Measurements from ENCODE around the gene UMODL1. TPM values are rescaled to one million over a fixed set of nuclear protein-coding genes. Genes with fewer than 3 reads are reported as not detected.

UMODL1 gene
- total RNA-seq, 3 donors from 2014 or later (not counting 1 experiment from before 2014, with no cell fraction given) = 0.14 to 0.28 TPM; not detected in 1

DNA sequence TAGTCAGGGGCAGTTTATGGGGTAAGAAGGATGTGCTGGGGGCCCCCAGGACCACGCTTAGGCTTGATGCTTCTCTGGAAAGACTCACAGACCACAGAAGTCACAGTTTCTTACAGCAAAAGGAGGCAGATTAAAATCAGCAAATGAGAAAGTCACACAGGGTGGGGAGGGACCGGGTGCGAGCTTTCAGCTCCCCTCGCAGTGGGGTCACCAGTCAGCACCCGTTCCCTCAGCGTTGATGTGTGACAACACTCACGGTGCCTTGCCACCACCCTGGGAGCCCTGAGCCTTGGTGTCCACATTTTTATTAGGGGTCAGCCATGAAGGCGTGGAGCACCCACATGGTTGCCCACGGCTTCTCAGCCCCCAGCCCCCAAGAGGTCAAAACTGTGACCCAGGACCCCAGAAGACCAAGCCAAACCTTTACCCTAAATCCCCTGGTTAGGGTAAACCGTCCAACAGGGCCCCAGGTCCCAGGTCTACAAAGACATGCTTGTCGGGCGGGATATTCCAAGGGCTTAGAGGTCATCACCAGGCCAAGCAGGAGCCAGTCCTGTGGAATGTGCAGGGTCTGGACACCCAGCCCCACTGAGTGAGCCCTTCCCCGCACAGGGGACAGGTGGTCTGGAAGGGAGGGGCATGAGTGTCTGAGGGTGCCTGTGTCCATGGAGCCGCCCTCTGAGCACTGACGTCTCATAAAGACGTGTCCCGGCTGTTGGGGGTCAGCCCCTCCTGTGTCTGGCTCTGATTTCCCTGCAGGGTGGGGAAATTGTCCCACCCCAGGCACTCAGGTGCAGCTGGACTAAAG, 83.3 kb downstream of the UMODL1 start:
- no peaks in the 10 kb centered on the region for H3K36me3 Mint-ChIP-seq
- no peak overlapping the region for H3K27ac ChIP-seq (ENCODE audit: low read length)
- H3K9me3 Mint-ChIP-seq = no peaks in the 10 kb centered on the region
- peaks cover 30 to 33% of the 10 kb centered on the region in 2 donors for H3K4me1 Mint-ChIP-seq
- H3K27me3 ChIP-seq (ENCODE audit: control insufficient read depth, insufficient read depth, low read length) = no peaks in the 10 kb centered on the region
- no peak overlapping the region for H3K4me3 ChIP-seq (ENCODE audit: low read length)
- peak overlapping the region; percentile 56 for H3K4me3 Mint-ChIP-seq
- 66% methylated on average over 17 of the region's 17 CpGs for whole genome bisulfite sequencing (ENCODE audit: insufficient coverage)
- TF ChIP-seq, protein P1, sequence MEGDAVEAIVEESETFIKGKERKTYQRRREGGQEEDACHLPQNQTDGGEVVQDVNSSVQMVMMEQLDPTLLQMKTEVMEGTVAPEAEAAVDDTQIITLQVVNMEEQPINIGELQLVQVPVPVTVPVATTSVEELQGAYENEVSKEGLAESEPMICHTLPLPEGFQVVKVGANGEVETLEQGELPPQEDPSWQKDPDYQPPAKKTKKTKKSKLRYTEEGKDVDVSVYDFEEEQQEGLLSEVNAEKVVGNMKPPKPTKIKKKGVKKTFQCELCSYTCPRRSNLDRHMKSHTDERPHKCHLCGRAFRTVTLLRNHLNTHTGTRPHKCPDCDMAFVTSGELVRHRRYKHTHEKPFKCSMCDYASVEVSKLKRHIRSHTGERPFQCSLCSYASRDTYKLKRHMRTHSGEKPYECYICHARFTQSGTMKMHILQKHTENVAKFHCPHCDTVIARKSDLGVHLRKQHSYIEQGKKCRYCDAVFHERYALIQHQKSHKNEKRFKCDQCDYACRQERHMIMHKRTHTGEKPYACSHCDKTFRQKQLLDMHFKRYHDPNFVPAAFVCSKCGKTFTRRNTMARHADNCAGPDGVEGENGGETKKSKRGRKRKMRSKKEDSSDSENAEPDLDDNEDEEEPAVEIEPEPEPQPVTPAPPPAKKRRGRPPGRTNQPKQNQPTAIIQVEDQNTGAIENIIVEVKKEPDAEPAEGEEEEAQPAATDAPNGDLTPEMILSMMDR (IDR thresholded peaks at IDR 0.05) = no peak
- peak overlapping the region in 1 of 2 donors; percentile 35 for H3K27ac Mint-ChIP-seq
- H3K27me3 Mint-ChIP-seq (ENCODE audit: low read depth in 2 of 2) = peaks cover 7 to 13% of the 10 kb centered on the region in 2 donors
- peaks cover 23% of the 10 kb centered on the region for H3K4me1 ChIP-seq (ENCODE audit: control insufficient read depth, insufficient read depth, low read length)
- DNase-seq (peak in 1 of 2 donors; percentile 44), ATAC-seq (peak; percentile 70 to 87 (median 81))
- no peaks in the 10 kb centered on the region for H3K9me3 ChIP-seq (ENCODE audit: control insufficient read depth, insufficient read depth, low read length)
- intact Hi-C loops (cut with micrococcal nuclease) = loop anchor here (5.0 kb wide), 2 partner anchors 38 to 83 kb away; no protein-coding TSS in a partner anchor
- no peaks in the 10 kb centered on the region for H3K36me3 ChIP-seq (ENCODE audit: control insufficient read depth, insufficient read depth, low read length)

DNA sequence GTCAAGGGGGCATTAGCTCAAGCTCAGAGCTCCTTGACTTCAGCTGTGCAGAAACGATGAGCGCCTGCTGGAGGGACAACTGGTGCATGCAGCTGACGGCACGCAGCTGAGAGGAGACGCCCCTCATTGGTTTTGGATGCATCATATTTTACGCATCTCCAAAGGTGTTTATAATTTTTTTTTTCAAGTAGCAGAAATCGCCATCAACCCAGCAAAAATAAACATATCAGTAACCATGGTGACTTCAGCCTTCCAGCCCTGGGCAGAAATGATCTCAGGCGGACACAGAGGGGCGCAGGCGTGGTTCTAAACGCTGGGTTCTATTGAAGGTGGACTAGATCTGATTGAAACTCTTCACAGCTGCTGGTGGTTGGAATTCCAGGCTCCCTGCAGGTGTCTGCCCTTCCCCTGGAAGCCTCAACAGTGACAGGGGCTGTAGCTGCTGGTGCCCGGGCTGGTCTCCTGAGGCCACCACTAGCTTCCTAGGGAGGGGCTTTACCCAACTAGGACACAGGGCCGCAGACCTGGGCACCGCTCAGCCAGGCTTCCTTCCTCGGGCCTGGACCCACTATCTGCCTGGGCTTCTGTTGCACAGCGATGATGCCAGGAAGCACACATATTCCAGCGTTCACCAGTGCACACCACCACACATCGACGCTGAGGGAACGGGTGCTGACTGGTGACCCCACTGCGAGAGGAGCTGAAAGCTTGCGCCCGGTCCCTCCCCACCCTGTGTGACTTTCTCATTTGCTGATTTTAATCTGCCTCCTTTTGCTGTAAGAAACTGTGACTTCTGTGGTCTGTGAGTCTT, 84.1 kb downstream of the UMODL1 start:
- Mint-ChIP-seq H3K27ac (peak overlapping the region in 1 of 2 donors; percentile 44), H3K27me3 (ENCODE audit: low read depth in 2 of 2) (peaks cover 8 to 14% of the 10 kb centered on the region in 2 donors), H3K36me3 (no peaks in the 10 kb centered on the region), H3K4me3 (no peak overlapping the region), H3K9me3 (no peaks in the 10 kb centered on the region), H3K4me1 (peaks cover 32 to 41% of the 10 kb centered on the region in 2 donors)
- WGBS (ENCODE audit: insufficient coverage) = 55% methylated on average over 23 of the region's 23 CpGs
- H3K36me3 ChIP-seq (ENCODE audit: control insufficient read depth, insufficient read depth, low read length) = no peaks in the 10 kb centered on the region
- no peak overlapping the region for H3K4me3 ChIP-seq (ENCODE audit: low read length)
- ATAC-seq (peak in 2 of 3 donors; percentile 22 to 36), DNase-seq (peak in 1 of 2 donors; percentile 22)
- no peaks in the 10 kb centered on the region for H3K9me3 ChIP-seq (ENCODE audit: control insufficient read depth, insufficient read depth, low read length)
- intact Hi-C loops (cut with micrococcal nuclease) = no loop called here
- H3K27me3 ChIP-seq (ENCODE audit: control insufficient read depth, insufficient read depth, low read length) = no peaks in the 10 kb centered on the region
- TF ChIP-seq, protein P1 (IDR thresholded peaks at IDR 0.05) = no peak
- H3K4me1 ChIP-seq (ENCODE audit: control insufficient read depth, insufficient read depth, low read length) = peaks cover 32% of the 10 kb centered on the region
- no peak overlapping the region for H3K27ac ChIP-seq (ENCODE audit: low read length)

DNA sequence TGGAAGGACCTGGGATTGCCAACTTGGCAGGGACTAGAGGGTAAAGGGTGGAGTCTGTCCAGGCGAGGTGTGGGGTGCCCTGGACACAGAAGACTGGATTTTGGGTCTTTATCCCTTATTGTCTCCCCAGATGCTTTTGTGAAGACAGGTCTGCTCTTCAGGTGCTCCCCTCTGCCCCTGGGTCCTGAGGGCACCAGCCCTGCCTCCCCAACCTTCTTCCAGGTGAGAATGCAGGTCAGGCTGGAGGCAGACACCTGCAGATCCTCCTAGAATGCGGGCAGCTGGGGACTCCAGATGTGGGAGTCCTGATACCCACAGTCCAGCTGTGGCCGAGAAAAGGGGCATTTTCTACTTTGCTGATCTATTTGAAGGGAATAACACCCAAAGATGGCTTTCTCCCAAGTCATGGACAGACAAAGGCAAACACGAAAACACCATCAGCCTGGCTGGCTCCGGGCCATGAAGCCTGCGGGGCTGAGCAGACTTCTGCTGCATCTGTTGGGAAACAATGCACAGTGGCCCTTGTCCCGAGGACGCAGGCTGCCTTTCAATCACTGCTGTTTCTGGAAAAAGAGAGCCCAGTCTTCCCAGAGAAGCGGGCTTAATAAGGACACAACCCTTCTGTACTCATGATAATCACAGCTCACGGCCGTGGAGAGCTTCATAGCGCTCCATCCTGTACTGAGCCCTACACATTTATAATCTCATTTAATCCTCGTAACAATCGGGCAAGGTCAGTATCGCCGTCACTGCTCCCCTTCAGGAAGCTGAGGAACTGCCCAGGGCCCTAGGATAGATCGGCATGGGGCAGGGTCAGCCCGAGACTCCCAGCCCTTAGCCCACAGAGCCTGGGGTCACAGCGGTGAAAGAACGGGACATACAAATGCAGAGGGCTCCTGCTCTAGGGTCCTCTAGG, 85.8 kb downstream of the UMODL1 start:
- Histone ChIP-seq H3K9me3 (ENCODE audit: control insufficient read depth, insufficient read depth, low read length) (no peaks in the 10 kb centered on the region), H3K4me3 (ENCODE audit: low read length) (no peak overlapping the region), H3K27me3 (ENCODE audit: control insufficient read depth, insufficient read depth, low read length) (no peaks in the 10 kb centered on the region), H3K4me1 (ENCODE audit: control insufficient read depth, insufficient read depth, low read length) (peaks cover 40% of the 10 kb centered on the region), H3K27ac (ENCODE audit: low read length) (no peak overlapping the region), H3K36me3 (ENCODE audit: control insufficient read depth, insufficient read depth, low read length) (no peaks in the 10 kb centered on the region)
- no peaks in the 10 kb centered on the region for H3K36me3 Mint-ChIP-seq
- 93% methylated on average over 20 of the region's 20 CpGs for WGBS (ENCODE audit: insufficient coverage)
- TF ChIP-seq, protein P1 (IDR thresholded peaks at IDR 0.05) = no peak
- no peak for ATAC-seq
- peaks cover 12 to 14% of the 10 kb centered on the region in 2 donors for H3K27me3 Mint-ChIP-seq (ENCODE audit: low read depth in 2 of 2)
- no peak overlapping the region for H3K27ac Mint-ChIP-seq
- intact Hi-C loops (cut with micrococcal nuclease) = no loop called here
- peaks cover 38 to 54% of the 10 kb centered on the region in 2 donors for H3K4me1 Mint-ChIP-seq
- H3K9me3 Mint-ChIP-seq = no peaks in the 10 kb centered on the region
- peak in 1 of 2 donors; percentile 4 for DNase-seq
- H3K4me3 Mint-ChIP-seq = no peak overlapping the region
